ENCODE results near the gene HIPK2.
"Not testable (repeated sequence)": the region's sequence is repeated elsewhere in the genome, so short reads cannot be mapped to it uniquely, and the experiment has no call there.

The HIPK2 gene

GRCh38 chr7:139692723-139693122 lies 85.1 kb downstream of the HIPK2 start:
- no peak for DNase-seq

- no peak for DNase-seq
Measured at GRCh38 chr7:139691253-139691781, 86.5 kb downstream of the HIPK2 start.

- no peak for DNase-seq
Measured at GRCh38 chr7:139687980-139688632, 89.7 kb downstream of the HIPK2 start.

- DNase-seq = no peak
Measured at GRCh38 chr7:139687211-139687954, 90.4 kb downstream of the HIPK2 start.

- no peak for DNase-seq
Measured at GRCh38 chr7:139683137-139683921, 94.5 kb downstream of the HIPK2 start.

- DNase-seq = no peak
Measured at GRCh38 chr7:139682136-139683013, 95.4 kb downstream of the HIPK2 start.

- no peak for DNase-seq
Measured at GRCh38 chr7:139681812-139682135, 96.0 kb downstream of the HIPK2 start.

GRCh38 chr7:139681463-139681755 lies 96.4 kb downstream of the HIPK2 start:
- no peak for DNase-seq

- DNase-seq = peak; percentile 71
Measured at GRCh38 chr7:139680676-139681462, 96.9 kb downstream of the HIPK2 start.

- no peak for DNase-seq
Measured at GRCh38 chr7:139679731-139680594, 97.8 kb downstream of the HIPK2 start.

GRCh38 chr7:139676390-139676789 lies 101.4 kb downstream of the HIPK2 start:
- DNase-seq = no peak

- no peak for DNase-seq
Measured at GRCh38 chr7:139675127-139676125, 102.4 kb downstream of the HIPK2 start.

- no peak for DNase-seq
Measured at GRCh38 chr7:139674752-139675126, 103.1 kb downstream of the HIPK2 start.

- DNase-seq = no peak
Measured at GRCh38 chr7:139674341-139674740, 103.5 kb downstream of the HIPK2 start.

GRCh38 chr7:139673762-139674161 lies 104.0 kb downstream of the HIPK2 start:
- DNase-seq = no peak

GRCh38 chr7:139673230-139673629 lies 104.6 kb downstream of the HIPK2 start:
- DNase-seq = peak; percentile 36

GRCh38 chr7:139671967-139672366 lies 105.8 kb downstream of the HIPK2 start:
- DNase-seq = no peak

GRCh38 chr7:139670662-139671061 lies 107.1 kb downstream of the HIPK2 start:
- not testable (repeated sequence) for DNase-seq
